ENCODE measurements around the gene TESK2.

- no peak for TF ChIP-seq CTCF (IDR thresholded peaks at IDR 0.05)
- no peak for TF ChIP-seq POLR2A (IDR thresholded peaks at IDR 0.05)
Measured at GRCh38 chr1:45395051-45395450, 95.9 kb downstream of the TESK2 start.

All from Peyer's patch (tissue), 4 donors.